ENCODE measurements around the gene KCNQ1OT1. TPM values are rescaled to one million over a fixed set of nuclear protein-coding genes. Genes with fewer than 3 reads are reported as not detected.

KCNQ1OT1 gene
- total RNA-seq, 1 donor from 2014 or later, result 0.54 TPM

DNA sequence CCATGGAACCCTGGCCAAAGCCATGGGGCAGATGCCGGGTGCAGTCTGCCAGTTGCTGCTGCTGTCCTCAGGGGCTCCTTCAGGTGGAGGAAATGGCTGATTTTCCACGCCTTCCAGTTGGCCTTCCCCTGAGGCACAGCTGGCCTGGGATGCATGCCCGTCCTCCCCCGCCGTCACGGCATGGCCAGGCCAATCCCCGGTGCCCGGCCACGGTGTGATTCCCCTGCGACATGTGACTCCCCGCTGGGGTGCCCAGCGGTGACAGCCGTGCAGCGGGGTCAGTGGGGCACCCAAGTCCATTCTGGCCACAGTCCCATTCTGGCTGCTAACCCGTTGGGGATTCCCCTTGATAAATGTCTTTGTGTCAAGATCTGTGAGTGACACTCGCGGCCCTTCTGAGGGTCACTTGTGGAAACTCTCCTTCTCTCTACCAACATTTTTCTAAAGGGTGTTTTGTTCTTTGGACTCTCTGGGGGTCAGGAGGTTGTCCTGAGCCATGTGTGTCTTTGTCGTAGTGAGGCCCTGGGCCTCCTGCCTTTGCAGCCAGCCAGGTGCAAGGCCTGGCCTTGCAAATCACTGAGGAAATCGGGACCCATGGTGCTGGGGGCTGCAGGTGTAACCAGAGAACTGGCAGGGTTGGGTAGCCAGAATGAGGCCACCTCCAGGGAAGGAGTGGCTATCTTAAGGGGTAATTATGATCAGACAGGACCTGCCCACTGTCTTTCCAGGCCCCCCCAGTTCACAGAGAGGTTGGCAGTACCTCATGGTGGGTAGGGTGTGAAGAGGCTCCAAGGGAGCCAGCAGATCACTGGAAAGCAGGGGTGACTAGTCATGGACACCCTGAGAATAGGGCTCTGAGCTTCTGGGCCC lies 37.1 kb downstream of the KCNQ1OT1 start:
- TF ChIP-seq, protein P1, sequence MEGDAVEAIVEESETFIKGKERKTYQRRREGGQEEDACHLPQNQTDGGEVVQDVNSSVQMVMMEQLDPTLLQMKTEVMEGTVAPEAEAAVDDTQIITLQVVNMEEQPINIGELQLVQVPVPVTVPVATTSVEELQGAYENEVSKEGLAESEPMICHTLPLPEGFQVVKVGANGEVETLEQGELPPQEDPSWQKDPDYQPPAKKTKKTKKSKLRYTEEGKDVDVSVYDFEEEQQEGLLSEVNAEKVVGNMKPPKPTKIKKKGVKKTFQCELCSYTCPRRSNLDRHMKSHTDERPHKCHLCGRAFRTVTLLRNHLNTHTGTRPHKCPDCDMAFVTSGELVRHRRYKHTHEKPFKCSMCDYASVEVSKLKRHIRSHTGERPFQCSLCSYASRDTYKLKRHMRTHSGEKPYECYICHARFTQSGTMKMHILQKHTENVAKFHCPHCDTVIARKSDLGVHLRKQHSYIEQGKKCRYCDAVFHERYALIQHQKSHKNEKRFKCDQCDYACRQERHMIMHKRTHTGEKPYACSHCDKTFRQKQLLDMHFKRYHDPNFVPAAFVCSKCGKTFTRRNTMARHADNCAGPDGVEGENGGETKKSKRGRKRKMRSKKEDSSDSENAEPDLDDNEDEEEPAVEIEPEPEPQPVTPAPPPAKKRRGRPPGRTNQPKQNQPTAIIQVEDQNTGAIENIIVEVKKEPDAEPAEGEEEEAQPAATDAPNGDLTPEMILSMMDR (IDR thresholded peaks at IDR 0.05; ENCODE audit: insufficient read depth, low read length, poor library complexity, severe bottlenecking), result no peak
- no peaks in the 10 kb centered on the region for H3K27me3 ChIP-seq (ENCODE audit: control insufficient read depth, insufficient read depth, low read length)
- no peaks in the 10 kb centered on the region for H3K36me3 ChIP-seq (ENCODE audit: control insufficient read depth, insufficient read depth, low read length)
- H3K4me3 ChIP-seq (ENCODE audit: low read depth, low read length), result no peak overlapping the region
- DNase-seq (ENCODE audit: low read depth), result no peak

DNA sequence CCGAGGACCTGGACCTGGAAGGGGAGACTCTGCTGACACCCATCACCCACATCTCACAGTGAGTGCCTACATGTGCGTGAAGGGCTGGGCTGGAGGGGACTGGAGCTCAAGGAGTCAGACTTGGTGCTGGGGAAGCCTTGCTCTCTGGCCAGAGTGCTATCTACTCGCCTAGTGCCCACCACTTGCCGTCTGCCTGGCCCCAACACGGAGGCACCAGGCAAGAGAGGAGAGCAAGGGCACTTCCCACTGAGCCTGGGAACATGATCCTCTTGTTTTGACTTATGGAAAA lies 37.8 kb downstream of the KCNQ1OT1 start:
- Histone ChIP-seq H3K4me3 (ENCODE audit: low read depth, low read length) (no peak overlapping the region), H3K36me3 (ENCODE audit: control insufficient read depth, insufficient read depth, low read length) (no peaks in the 10 kb centered on the region)
- TF ChIP-seq, protein P1 (IDR thresholded peaks at IDR 0.05; ENCODE audit: insufficient read depth, low read length, poor library complexity, severe bottlenecking), result no peak

DNA sequence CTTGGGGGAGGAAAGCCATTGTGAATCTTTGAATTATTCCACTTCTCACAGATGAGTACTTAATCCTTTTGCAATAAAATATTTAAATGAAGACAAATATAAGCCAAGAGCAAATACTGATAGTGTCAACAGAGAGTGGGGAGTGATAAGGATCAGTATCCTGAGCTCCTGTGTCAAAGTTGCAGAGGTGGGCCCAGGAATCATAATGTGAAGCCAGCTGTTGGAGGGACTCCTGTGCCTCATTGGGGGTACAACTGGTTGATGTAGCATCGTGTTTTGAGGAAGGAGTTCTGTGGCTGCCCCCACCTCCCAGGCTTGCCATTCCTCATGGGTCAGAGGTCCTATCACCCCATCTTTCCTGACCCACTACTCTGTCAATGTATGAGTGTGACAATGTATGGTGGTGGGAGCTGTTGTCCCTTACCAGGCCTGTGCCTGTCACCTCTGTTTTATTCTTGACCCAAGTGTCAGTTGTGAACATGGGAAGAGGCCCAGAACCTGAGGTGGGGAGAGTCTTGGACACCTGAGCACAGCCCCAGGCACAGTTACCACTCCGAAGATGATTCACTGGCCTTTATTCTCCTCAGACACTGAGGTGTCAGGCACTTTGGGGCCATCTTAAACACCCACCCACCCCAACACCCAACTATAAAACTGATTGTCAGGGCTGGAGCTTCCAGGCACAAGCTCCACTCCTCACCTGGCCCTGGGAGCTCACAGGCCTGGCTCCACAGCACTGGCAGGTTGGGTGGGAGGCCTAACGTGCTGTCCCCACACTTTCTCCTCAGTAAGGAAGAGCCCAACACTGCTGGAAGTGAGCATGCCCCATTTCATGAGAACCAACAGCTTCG lies 38.4 kb downstream of the KCNQ1OT1 start:
- no peaks in the 10 kb centered on the region for H3K36me3 ChIP-seq (ENCODE audit: control insufficient read depth, insufficient read depth, low read length)
- no peak for DNase-seq (ENCODE audit: low read depth)
- TF ChIP-seq, protein P1 (IDR thresholded peaks at IDR 0.05; ENCODE audit: insufficient read depth, low read length, poor library complexity, severe bottlenecking), result no peak

More for the DNA sequence above, 37.8 kb downstream of the KCNQ1OT1 start:
- no peak for DNase-seq (ENCODE audit: low read depth)
- no peaks in the 10 kb centered on the region for H3K27me3 ChIP-seq (ENCODE audit: control insufficient read depth, insufficient read depth, low read length)

DNA sequence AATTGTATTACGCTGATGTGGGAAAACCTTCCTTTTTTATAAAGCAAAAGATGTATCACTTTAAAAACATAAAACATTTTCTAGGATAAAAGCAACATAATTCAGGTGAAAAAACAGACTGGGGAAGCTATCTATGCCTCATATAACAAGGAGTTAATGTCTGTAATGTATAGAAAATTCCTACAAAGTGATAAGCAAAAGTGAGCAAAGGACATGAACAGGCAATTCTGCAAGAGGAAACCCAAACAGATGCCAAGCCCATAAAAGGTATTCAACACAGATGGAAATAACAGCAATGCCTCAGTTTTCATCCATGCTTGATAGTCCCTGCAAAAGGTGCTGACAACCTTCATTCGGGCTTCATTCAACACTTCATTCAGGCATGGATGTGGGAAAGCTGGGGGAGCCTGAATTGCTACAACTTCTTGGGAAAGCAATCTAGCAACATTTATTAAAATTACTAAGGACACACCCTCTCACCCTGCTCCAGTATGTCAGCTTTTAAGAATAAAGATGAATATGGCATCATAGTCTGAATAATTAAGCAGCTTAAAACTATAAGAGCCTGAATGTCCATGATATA lies 39.3 kb downstream of the KCNQ1OT1 start:
- TF ChIP-seq, protein P1 (IDR thresholded peaks at IDR 0.05; ENCODE audit: insufficient read depth, low read length, poor library complexity, severe bottlenecking), result no peak
- Histone ChIP-seq H3K4me3 (ENCODE audit: low read depth, low read length) (no peak overlapping the region), H3K27me3 (ENCODE audit: control insufficient read depth, insufficient read depth, low read length) (no peaks in the 10 kb centered on the region), H3K36me3 (ENCODE audit: control insufficient read depth, insufficient read depth, low read length) (no peaks in the 10 kb centered on the region)
- no peak for DNase-seq (ENCODE audit: low read depth)

More for the DNA sequence above, 38.4 kb downstream of the KCNQ1OT1 start:
- no peaks in the 10 kb centered on the region for H3K27me3 ChIP-seq (ENCODE audit: control insufficient read depth, insufficient read depth, low read length)
- H3K4me3 ChIP-seq (ENCODE audit: low read depth, low read length), result no peak overlapping the region

DNA sequence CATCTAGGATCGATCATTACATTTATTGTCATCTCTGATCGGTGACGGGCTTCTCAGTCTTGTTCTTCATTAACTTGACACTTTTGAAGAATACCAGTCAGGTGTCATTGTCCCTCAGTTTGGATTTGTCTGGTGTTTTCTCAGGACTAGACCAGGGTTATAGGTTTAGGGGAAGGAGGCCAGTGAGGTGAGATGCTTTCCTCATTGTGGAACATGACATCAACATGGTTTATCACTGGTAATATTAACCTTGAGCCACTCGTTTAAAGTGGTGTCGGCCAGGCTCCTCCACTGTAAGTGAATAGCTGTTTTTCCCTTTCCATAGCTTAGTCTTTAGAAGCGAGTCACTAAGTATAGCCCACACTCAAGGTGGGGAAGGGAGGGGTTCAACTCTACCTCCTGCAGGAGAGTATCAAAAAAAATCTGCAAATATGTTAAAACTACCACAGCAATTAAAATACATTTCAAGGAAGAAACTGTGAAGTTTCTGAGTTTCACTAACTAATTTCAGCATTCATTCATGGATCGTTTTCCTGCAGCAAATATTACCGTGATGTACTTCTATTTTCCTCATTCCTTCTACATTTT lies 42.0 kb downstream of the KCNQ1OT1 start:
- TF ChIP-seq, protein P1 (IDR thresholded peaks at IDR 0.05; ENCODE audit: insufficient read depth, low read length, poor library complexity, severe bottlenecking), result no peak
- DNase-seq (ENCODE audit: low read depth), result no peak
- Histone ChIP-seq H3K36me3 (ENCODE audit: control insufficient read depth, insufficient read depth, low read length) (no peaks in the 10 kb centered on the region), H3K4me3 (ENCODE audit: low read depth, low read length) (no peak overlapping the region), H3K27me3 (ENCODE audit: control insufficient read depth, insufficient read depth, low read length) (no peaks in the 10 kb centered on the region)

Data from kidney epithelial cell (primary cell).